GM19043 (cell line): ENCODE results near the gene CMTM4.
A peak's percentile ranks its signal among the peaks of the same experiment; 100 is the strongest.
"Not testable (repeated sequence)": the region's sequence is repeated elsewhere in the genome, so short reads cannot be mapped to it uniquely, and the experiment has no call there.

ENCODE experiments used
- ATAC-seq: cut with Tn5 transposase; IDR thresholded peaks from one replicate; pipeline ENCODE4 v1.9.1; 2021; ENCODE audit warnings: low read depth; ENCODE audit not compliant: unreplicated experiment

Gene CMTM4

GRCh38 chr16:66617728-66618127, 78.8 kb downstream of the CMTM4 start:
- ATAC-seq: no peak

- no peak for ATAC-seq
Observed at GRCh38 chr16:66617010-66617434, 79.5 kb downstream of the CMTM4 start.

GRCh38 chr16:66616592-66616991, 80.0 kb downstream of the CMTM4 start:
- ATAC-seq: no peak

GRCh38 chr16:66616169-66616568, 80.4 kb downstream of the CMTM4 start:
- no peak for ATAC-seq

GRCh38 chr16:66614161-66614802, 82.3 kb downstream of the CMTM4 start:
- no peak for ATAC-seq

GRCh38 chr16:66612422-66612821, 84.1 kb downstream of the CMTM4 start:
- ATAC-seq: no peak

GRCh38 chr16:66611911-66612310, 84.6 kb downstream of the CMTM4 start:
- ATAC-seq: not testable (repeated sequence)

GRCh38 chr16:66610111-66610820, 86.3 kb downstream of the CMTM4 start:
- no peak for ATAC-seq

GRCh38 chr16:66609139-66609510, 87.4 kb downstream of the CMTM4 start:
- no peak for ATAC-seq

GRCh38 chr16:66608241-66609138, 88.1 kb downstream of the CMTM4 start:
- peak; percentile 40 for ATAC-seq

GRCh38 chr16:66605979-66606751, 90.4 kb downstream of the CMTM4 start:
- peak; percentile 34 for ATAC-seq

- ATAC-seq: no peak
Observed at GRCh38 chr16:66605177-66605978, 91.2 kb downstream of the CMTM4 start.

GRCh38 chr16:66604376-66605176, 92.0 kb downstream of the CMTM4 start, which contains the start of gene CMTM3:
TSS of gene CMTM3 (plus strand) at chr16:66604704. CDS start at chr16:66604806, 102 bp downstream.
- no peak for ATAC-seq

GRCh38 chr16:66603537-66604375, 92.8 kb downstream of the CMTM4 start:
- ATAC-seq: no peak

GRCh38 chr16:66601471-66601870, 95.1 kb downstream of the CMTM4 start:
- ATAC-seq: no peak

- ATAC-seq: no peak
Observed at GRCh38 chr16:66600477-66600876, 96.1 kb downstream of the CMTM4 start.

GRCh38 chr16:66599726-66600125, 96.8 kb downstream of the CMTM4 start:
- ATAC-seq: no peak

GRCh38 chr16:66598111-66598510, 98.4 kb downstream of the CMTM4 start:
- ATAC-seq: no peak
